A549 (cell line): ENCODE data around the gene ECI1. TPM values are rescaled to one million over a fixed set of nuclear protein-coding genes. Genes with fewer than 3 reads are reported as not detected.
A peak's percentile ranks its signal among the peaks of the same experiment; 100 is the strongest.

Source experiments
- ATAC-seq, 2 experiments: fragments of 200-7000 bp in 1 of 2; fragments of >200 bp in 1 of 2; cut with Nextera tagmentation in 1 of 2; cut with Tn5 transposase in 1 of 2; 3 replicates each; pipeline versions ENCODE4 v1.8.0 to v1.9.1; 2018 to 2020; ENCODE audit warnings: mild to moderate bottlenecking in 1 of 2, moderate library complexity in 1 of 2
- CTCF ChIA-PET: fragments of 300-600 bp; sonication (Branson Sonifier 250); formaldehyde crosslinking; extraction: SDS; loops from one replicate; lab custom pipeline; 2021; ENCODE audit warnings: antibody characterized with exemption, inconsistent platforms; lab: Yijun Ruan, JAX
- POLR2A ChIA-PET: fragments of 350-600 bp; formaldehyde crosslinking; extraction: SDS; loops from one replicate; lab custom pipeline; 2021; ENCODE audit warnings: antibody characterized with exemption, inconsistent platforms; lab: Yijun Ruan, JAX
- DNase-seq, 2 experiments: peaks; one replicate each; pipeline versions ENCODE4 v3.0.0 to v3.0.0-alpha.2; 2011 to 2016; ENCODE audit warnings: low read depth in 1 of 2, low spot score in 1 of 2
- FAIRE-seq: peaks from 2 replicates; lab custom pipeline; 2011; peaks lifted over from hg19 to GRCh38; lab: Jason Lieb, UNC
- H3K27ac ChIP-seq, 2 experiments: fragments of >200 bp; sonication (Bioruptor Twin); formaldehyde crosslinking; 3 replicates each; pipeline ENCODE4 v1.5.1; 2016 to 2017
- H3K4me1 ChIP-seq: fragments of >200 bp; sonication (Bioruptor Twin); formaldehyde crosslinking; 3 replicates; pipeline ENCODE4 v1.6.1; 2016
- H3K4me2 ChIP-seq: fragments of >200 bp; sonication (Bioruptor Twin); formaldehyde crosslinking; 3 replicates; pipeline ENCODE4 v1.6.1; 2016
- H3K4me3 ChIP-seq: fragments of >200 bp; sonication (Bioruptor Twin); formaldehyde crosslinking; 3 replicates; pipeline ENCODE4 v1.5.1; 2016
- H3K9me3 ChIP-seq: fragments of >200 bp; sonication (Bioruptor Twin); formaldehyde crosslinking; 3 replicates; pipeline ENCODE4 v1.6.1; 2016
- CEBPB ChIP-seq, 2 experiments: fragments of >200 bp in 1 of 2; sonication (Bioruptor Twin) in 1 of 2; formaldehyde crosslinking in 1 of 2; IDR thresholded peaks; 2 replicates each; pipeline ENCODE4 v1.6.1; 2012 to 2016
- E2F6 ChIP-seq: IDR thresholded peaks from 2 replicates; pipeline ENCODE4 v1.6.1; 2012; ENCODE audit warnings: low read depth, borderline replicate concordance
- EHF ChIP-seq: fragments of 250-450 bp; sonication (Bioruptor Pico); IDR thresholded peaks from 2 replicates; pipeline ENCODE4 v1.5.0; 2020; ENCODE audit warnings: mild to moderate bottlenecking
- ESRRA ChIP-seq: fragments of 150-350 bp; IDR thresholded peaks from 2 replicates; pipeline ENCODE4 v1.6.1; 2014; ENCODE audit warnings: mild to moderate bottlenecking, low read length, borderline replicate concordance
- HDAC2 ChIP-seq: fragments of 200-600 bp; sonication (generic); IDR thresholded peaks from 2 replicates; pipeline ENCODE4 v1.6.1; 2016
- HEYL ChIP-seq: fragments of 250-450 bp; sonication (Bioruptor Pico); IDR thresholded peaks from 2 replicates; pipeline ENCODE4 v1.8.0; 2021; ENCODE audit warnings: mild to moderate bottlenecking, moderate library complexity
- HMGXB4 ChIP-seq: fragments of 250-450 bp; sonication (Bioruptor Pico); IDR thresholded peaks from 2 replicates; pipeline ENCODE4 v1.5.0; 2021; ENCODE audit warnings: mild to moderate bottlenecking, moderate library complexity, borderline replicate concordance
- JUNB ChIP-seq: fragments of >200 bp; sonication (Bioruptor Twin); formaldehyde crosslinking; IDR thresholded peaks from 2 replicates; pipeline ENCODE4 v1.6.1; 2016
- KDM1A ChIP-seq: fragments of 200-600 bp; sonication (generic); IDR thresholded peaks from 2 replicates; pipeline ENCODE4 v1.6.1; 2016; ENCODE audit warnings: low read depth, mild to moderate bottlenecking
- NR3C1 ChIP-seq: fragments of >200 bp; sonication (Bioruptor Twin); formaldehyde crosslinking; IDR thresholded peaks from 3 replicates; pipeline ENCODE4 v1.6.1; 2017
- RAD21 ChIP-seq, 2 experiments: fragments of >200 bp in 1 of 2; sonication (Bioruptor Twin) in 1 of 2; formaldehyde crosslinking in 1 of 2; IDR thresholded peaks in 1 of 2; conservative IDR thresholded peaks in 1 of 2; 2 replicates in 1 of 2; 3 replicates in 1 of 2; pipeline ENCODE4 v1.6.1; 2012 to 2018; ENCODE audit warnings: inconsistent platforms in 1 of 2
- RARB ChIP-seq: fragments of 250-450 bp; sonication (Bioruptor Pico); IDR thresholded peaks from 2 replicates; pipeline ENCODE4 v1.8.0; 2021; ENCODE audit warnings: mild to moderate bottlenecking, moderate library complexity
- SMC3 ChIP-seq: fragments of >200 bp; sonication (Bioruptor Twin); formaldehyde crosslinking; IDR thresholded peaks from 3 replicates; pipeline ENCODE4 v1.6.1; 2018; ENCODE audit warnings: inconsistent platforms
- SREBF2 ChIP-seq: fragments of 450-650 bp; IDR thresholded peaks from 2 replicates; pipeline ENCODE4 v1.6.1; 2014; ENCODE audit warnings: mild to moderate bottlenecking, moderate library complexity
- TFCP2L1 ChIP-seq: fragments of 250-450 bp; sonication (Bioruptor Pico); IDR thresholded peaks from 2 replicates; pipeline ENCODE4 v1.5.0; 2021; ENCODE audit warnings: mild to moderate bottlenecking
- ZC3H11A ChIP-seq: fragments of 450-650 bp; IDR thresholded peaks from 2 replicates; pipeline ENCODE4 v1.6.1; 2014; ENCODE audit warnings: antibody characterized with exemption, mild to moderate bottlenecking
- ZSCAN20 ChIP-seq: fragments of 250-450 bp; sonication (Bioruptor Pico); IDR thresholded peaks from 2 replicates; pipeline ENCODE4 v1.8.0; 2022; ENCODE audit warnings: mild to moderate bottlenecking, moderate library complexity
- WGBS: methylation state at CpG from one replicate; pipeline ENCODE4 v1.1.6; 2017; ENCODE audit errors: missing lambda C conversion rate; 5-methylcytosine and 5-hydroxymethylcytosine counted together
- polyA plus RNA-seq, 4 experiments: library from polyadenylated mRNA; depleted of rRNA in 3 of 4; stranded (reverse); fragments of >200 nt; fragmentation: RNase III in 1 of 4; extraction: RNeasy Plus Mini Kit Qiagen cat#74134 plus additional on column Dnase treatment in 1 of 4; gene quantifications; 2 replicates in 3 of 4; 3 replicates in 1 of 4; pipeline ENCODE4 v1.2.3, GENCODE V29; 2011 to 2017
- TF ChIP-seq, protein P1 (sequence below): fragments of 200-600 bp; sonication (generic); IDR thresholded peaks from 2 replicates; pipeline ENCODE4 v1.6.1; 2016; ENCODE audit warnings: antibody characterized with exemption, mild to moderate bottlenecking, moderate library complexity
- TF ChIP-seq, protein P2 (sequence below): fragments of 150-350 bp; IDR thresholded peaks from 2 replicates; pipeline ENCODE4 v1.6.1; 2014; ENCODE audit warnings: low read depth, mild to moderate bottlenecking, low read length
- TF ChIP-seq, protein P3 (sequence below): fragments of >200 bp; sonication (Bioruptor Twin); formaldehyde crosslinking; IDR thresholded peaks from 2 replicates; pipeline ENCODE4 v1.6.1; 2016
- TF ChIP-seq, protein P4 (sequence below): fragments of >200 bp; sonication (Bioruptor Twin); formaldehyde crosslinking; IDR thresholded peaks from 3 replicates; pipeline ENCODE4 v1.5.1; 2016

Gene ECI1
- polyA plus RNA-seq, 2 of the 4 experiments (the other 2 are of a cell fraction) = 41.5 to 47.9 TPM

DNA sequence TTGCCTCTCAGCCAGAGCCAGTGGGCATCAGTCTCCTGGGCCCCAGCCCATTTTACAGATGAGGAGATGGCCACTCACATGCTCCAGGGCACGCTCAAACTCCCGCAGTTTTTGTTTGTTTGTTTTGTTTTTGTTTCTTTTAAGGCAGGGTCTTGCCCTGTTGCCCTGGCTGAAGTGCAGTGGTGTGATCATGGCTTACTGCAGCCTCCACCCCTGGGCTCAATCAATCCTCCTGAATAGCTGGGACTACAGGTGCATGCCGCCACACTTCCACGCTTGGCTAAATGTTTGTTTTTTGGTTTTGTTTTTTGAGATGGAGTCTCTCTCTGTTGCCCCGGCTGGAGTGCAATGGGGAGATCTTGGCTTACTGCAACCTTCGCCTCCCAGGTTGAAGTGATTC, 24.5 kb downstream of the ECI1 start:
- ATAC-seq (no peak), DNase-seq (no peak), FAIRE-seq (no peak)
- H3K9me3 ChIP-seq = no peaks in the 10 kb centered on the region
- 87% methylated on average over 6 of the region's 6 CpGs for WGBS
- peak overlapping the region in 1 of 2 experiments; percentile 32; a peak in 1 of 6 replicates for H3K27ac ChIP-seq
- POLR2A ChIA-PET = interaction anchor here (0.5 to 1.1 kb wide), 2 partner anchors 31 to 71 kb away, joined by 3 to 5 read pairs; partner anchors contain the start of gene TRAF7
- CTCF ChIA-PET = interaction anchor here (0.7 to 3.8 kb wide), 6 partner anchors 15 to 274 kb away, joined by 3 to 20 read pairs (median 4); partner anchors contain the start of gene ECI1
- H3K4me1 ChIP-seq = peaks cover 25% of the 10 kb centered on the region
- no peak overlapping the region for H3K4me3 ChIP-seq
- TF ChIP-seq, protein P1, sequence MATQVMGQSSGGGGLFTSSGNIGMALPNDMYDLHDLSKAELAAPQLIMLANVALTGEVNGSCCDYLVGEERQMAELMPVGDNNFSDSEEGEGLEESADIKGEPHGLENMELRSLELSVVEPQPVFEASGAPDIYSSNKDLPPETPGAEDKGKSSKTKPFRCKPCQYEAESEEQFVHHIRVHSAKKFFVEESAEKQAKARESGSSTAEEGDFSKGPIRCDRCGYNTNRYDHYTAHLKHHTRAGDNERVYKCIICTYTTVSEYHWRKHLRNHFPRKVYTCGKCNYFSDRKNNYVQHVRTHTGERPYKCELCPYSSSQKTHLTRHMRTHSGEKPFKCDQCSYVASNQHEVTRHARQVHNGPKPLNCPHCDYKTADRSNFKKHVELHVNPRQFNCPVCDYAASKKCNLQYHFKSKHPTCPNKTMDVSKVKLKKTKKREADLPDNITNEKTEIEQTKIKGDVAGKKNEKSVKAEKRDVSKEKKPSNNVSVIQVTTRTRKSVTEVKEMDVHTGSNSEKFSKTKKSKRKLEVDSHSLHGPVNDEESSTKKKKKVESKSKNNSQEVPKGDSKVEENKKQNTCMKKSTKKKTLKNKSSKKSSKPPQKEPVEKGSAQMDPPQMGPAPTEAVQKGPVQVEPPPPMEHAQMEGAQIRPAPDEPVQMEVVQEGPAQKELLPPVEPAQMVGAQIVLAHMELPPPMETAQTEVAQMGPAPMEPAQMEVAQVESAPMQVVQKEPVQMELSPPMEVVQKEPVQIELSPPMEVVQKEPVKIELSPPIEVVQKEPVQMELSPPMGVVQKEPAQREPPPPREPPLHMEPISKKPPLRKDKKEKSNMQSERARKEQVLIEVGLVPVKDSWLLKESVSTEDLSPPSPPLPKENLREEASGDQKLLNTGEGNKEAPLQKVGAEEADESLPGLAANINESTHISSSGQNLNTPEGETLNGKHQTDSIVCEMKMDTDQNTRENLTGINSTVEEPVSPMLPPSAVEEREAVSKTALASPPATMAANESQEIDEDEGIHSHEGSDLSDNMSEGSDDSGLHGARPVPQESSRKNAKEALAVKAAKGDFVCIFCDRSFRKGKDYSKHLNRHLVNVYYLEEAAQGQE = no peak
- TF ChIP-seq JUNB (no peak), RARB (CRISPR knock-in tag) (no peak), ZSCAN20 (CRISPR knock-in tag) (no peak), HMGXB4 (CRISPR knock-in tag) (no peak), HEYL (CRISPR knock-in tag) (no peak), TFCP2L1 (CRISPR knock-in tag) (no peak), ZC3H11A (no peak), RAD21 (conservative IDR thresholded peaks at IDR 0.05 in 1 of 2, IDR thresholded peaks at IDR 0.05 in 1 of 2) (no peak), HDAC2 (no peak), E2F6 (no peak)
- TF ChIP-seq, protein P2, sequence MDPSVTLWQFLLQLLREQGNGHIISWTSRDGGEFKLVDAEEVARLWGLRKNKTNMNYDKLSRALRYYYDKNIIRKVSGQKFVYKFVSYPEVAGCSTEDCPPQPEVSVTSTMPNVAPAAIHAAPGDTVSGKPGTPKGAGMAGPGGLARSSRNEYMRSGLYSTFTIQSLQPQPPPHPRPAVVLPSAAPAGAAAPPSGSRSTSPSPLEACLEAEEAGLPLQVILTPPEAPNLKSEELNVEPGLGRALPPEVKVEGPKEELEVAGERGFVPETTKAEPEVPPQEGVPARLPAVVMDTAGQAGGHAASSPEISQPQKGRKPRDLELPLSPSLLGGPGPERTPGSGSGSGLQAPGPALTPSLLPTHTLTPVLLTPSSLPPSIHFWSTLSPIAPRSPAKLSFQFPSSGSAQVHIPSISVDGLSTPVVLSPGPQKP = no peak
- peak overlapping the region; percentile 50; the same call in 2 of the 3 replicates for H3K4me2 ChIP-seq

DNA sequence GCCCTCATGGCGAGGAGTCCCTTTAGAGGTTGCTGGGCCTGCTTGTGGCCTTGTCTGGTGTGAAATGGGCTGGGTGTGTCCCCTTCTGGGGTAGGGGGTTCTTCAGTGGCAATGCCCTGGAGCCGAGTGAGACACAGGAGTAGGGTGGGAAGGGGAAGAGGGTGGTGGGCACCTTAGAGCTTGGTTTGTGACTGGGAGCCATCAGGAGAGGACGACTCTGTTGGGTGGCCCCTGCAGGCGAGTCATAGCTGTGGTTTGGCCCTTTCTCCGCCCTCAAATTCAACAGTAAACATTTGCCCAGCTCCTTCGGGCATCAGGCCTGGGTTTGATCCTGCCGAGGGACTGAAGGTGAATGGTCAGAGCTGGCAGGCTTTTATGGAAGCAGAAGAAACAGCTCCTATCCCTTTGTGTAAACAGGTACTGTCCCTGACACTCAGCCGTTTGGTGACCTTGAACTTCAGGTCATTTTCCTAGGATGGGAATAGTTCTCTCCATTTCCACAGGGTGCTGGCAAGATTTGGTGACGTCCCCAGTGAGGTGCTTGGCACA, 25.1 kb downstream of the ECI1 start:
- H3K9me3 ChIP-seq = no peaks in the 10 kb centered on the region
- CTCF ChIA-PET = interaction anchor here (0.7 to 3.8 kb wide), 6 partner anchors 14 to 275 kb away, joined by 3 to 20 read pairs (median 4); partner anchors contain the start of gene ECI1
- H3K4me2 ChIP-seq = peak overlapping the region; percentile 50
- no peak for FAIRE-seq
- no peak for DNase-seq
- no peak overlapping the region for H3K4me3 ChIP-seq
- peak overlapping the region in 1 of 2 experiments; percentile 49; a peak in 3 of 6 replicates for H3K27ac ChIP-seq
- no peak for ATAC-seq
- POLR2A ChIA-PET = interaction anchor here (0.5 to 1.1 kb wide), 3 partner anchors 11 to 71 kb away, joined by 3 to 5 read pairs (median 3); partner anchors contain the start of gene TRAF7
- H3K4me1 ChIP-seq = peaks cover 25% of the 10 kb centered on the region
- WGBS = 34% methylated on average over 9 of the region's 9 CpGs
- TF ChIP-seq, protein P3, sequence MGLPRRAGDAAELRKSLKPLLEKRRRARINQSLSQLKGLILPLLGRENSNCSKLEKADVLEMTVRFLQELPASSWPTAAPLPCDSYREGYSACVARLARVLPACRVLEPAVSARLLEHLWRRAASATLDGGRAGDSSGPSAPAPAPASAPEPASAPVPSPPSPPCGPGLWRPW = no peak
- no peak for TF ChIP-seq TFCP2L1 (CRISPR knock-in tag)
- TF ChIP-seq EHF (CRISPR knock-in tag) = no peak
- TF ChIP-seq KDM1A = no peak
- TF ChIP-seq HMGXB4 (CRISPR knock-in tag) = no peak
- no peak for TF ChIP-seq SMC3
- TF ChIP-seq ESRRA = no peak
- TF ChIP-seq SREBF2 = no peak
- TF ChIP-seq CEBPB (IDR thresholded peaks at IDR 0.05) = no peak
- TF ChIP-seq, protein P4, sequence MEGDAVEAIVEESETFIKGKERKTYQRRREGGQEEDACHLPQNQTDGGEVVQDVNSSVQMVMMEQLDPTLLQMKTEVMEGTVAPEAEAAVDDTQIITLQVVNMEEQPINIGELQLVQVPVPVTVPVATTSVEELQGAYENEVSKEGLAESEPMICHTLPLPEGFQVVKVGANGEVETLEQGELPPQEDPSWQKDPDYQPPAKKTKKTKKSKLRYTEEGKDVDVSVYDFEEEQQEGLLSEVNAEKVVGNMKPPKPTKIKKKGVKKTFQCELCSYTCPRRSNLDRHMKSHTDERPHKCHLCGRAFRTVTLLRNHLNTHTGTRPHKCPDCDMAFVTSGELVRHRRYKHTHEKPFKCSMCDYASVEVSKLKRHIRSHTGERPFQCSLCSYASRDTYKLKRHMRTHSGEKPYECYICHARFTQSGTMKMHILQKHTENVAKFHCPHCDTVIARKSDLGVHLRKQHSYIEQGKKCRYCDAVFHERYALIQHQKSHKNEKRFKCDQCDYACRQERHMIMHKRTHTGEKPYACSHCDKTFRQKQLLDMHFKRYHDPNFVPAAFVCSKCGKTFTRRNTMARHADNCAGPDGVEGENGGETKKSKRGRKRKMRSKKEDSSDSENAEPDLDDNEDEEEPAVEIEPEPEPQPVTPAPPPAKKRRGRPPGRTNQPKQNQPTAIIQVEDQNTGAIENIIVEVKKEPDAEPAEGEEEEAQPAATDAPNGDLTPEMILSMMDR = no peak
- TF ChIP-seq NR3C1 = no peak
- no peak for TF ChIP-seq HEYL (CRISPR knock-in tag)
- TF ChIP-seq, protein P2 = no peak
